ENCODE data around the gene ELN.

Gene ELN

GRCh38 chr7:74057216-74057925 lies 29.4 kb downstream of the ELN start:
- H4K20me1 ChIP-seq = peaks cover 0 to 29% (median 0%) of the 10 kb centered on the region in 11 experiments; a peak in 3 of 22 replicates
- H3K4me3 ChIP-seq = no peak overlapping the region
- H3K9me3 ChIP-seq (replicated peaks in 1 of 11) = no peaks in the 10 kb centered on the region
- H3K27me3 ChIP-seq = no peaks in the 10 kb centered on the region
- peak overlapping the region in 9 of 11 experiments; percentile 8 to 74 (median 41); a peak in 14 of 22 replicates for H3K4me2 ChIP-seq
- H3K4me1 ChIP-seq = peaks cover 4 to 27% (median 19%) of the 10 kb centered on the region in 10 experiments
- H3K36me3 ChIP-seq = no peaks in the 10 kb centered on the region
- no peak overlapping the region for H3K9ac ChIP-seq
- H3K27ac ChIP-seq = 0 out of 22 replicates have a peak overlapping the region, but pooled peaks of 1 of the 11 experiments have one; percentile 24
- no peak for TF ChIP-seq Cebpa-rat (IDR thresholded peaks at IDR 0.05)

- H3K36me3 ChIP-seq = no peaks in the 10 kb centered on the region
- H4K20me1 ChIP-seq = peaks cover 0 to 29% (median 0%) of the 10 kb centered on the region in 11 experiments; a peak in 3 of 22 replicates
- H3K4me2 ChIP-seq = peak overlapping the region in 8 of 11 experiments; percentile 11 to 74 (median 53); a peak in 14 of 22 replicates
- no peak for TF ChIP-seq Cebpa-rat (IDR thresholded peaks at IDR 0.05)
- H3K27me3 ChIP-seq = no peaks in the 10 kb centered on the region
- H3K4me1 ChIP-seq = peaks cover 1 to 33% (median 21%) of the 10 kb centered on the region in 10 experiments
- no peaks in the 10 kb centered on the region for H3K9me3 ChIP-seq (replicated peaks in 1 of 11)
- no peak overlapping the region for H3K4me3 ChIP-seq
- H3K9ac ChIP-seq = no peak overlapping the region
- 0 out of 22 replicates have a peak overlapping the region, but pooled peaks of 1 of the 11 experiments have one; percentile 24 for H3K27ac ChIP-seq
Observed at GRCh38 chr7:74057987-74058386, 30.0 kb downstream of the ELN start.

GRCh38 chr7:74058486-74058885 lies 30.5 kb downstream of the ELN start:
- Histone ChIP-seq H3K4me3 (no peak overlapping the region), H4K20me1 (peaks cover 0 to 29% (median 0%) of the 10 kb centered on the region in 11 experiments; a peak in 3 of 22 replicates), H3K4me1 (peaks cover 0 to 34% (median 20%) of the 10 kb centered on the region in 10 experiments; a peak in 18 of 20 replicates), H3K4me2 (peak overlapping the region in 1 of 11 experiments; percentile 74; a peak in 1 of 22 replicates), H3K27ac (no peak overlapping the region), H3K9ac (no peak overlapping the region), H3K27me3 (no peaks in the 10 kb centered on the region), H3K9me3 (replicated peaks in 1 of 11) (no peaks in the 10 kb centered on the region), H3K36me3 (no peaks in the 10 kb centered on the region)
- TF ChIP-seq Cebpa-rat (IDR thresholded peaks at IDR 0.05) = no peak

GRCh38 chr7:74059037-74059436 lies 31.1 kb downstream of the ELN start:
- no peak overlapping the region for H3K9ac ChIP-seq
- H3K27me3 ChIP-seq = no peaks in the 10 kb centered on the region
- H3K36me3 ChIP-seq = no peaks in the 10 kb centered on the region
- H3K4me3 ChIP-seq = no peak overlapping the region
- H3K4me1 ChIP-seq = peaks cover 0 to 34% (median 20%) of the 10 kb centered on the region in 10 experiments; a peak in 18 of 20 replicates
- no peak overlapping the region for H3K4me2 ChIP-seq
- H3K9me3 ChIP-seq (replicated peaks in 1 of 11) = no peaks in the 10 kb centered on the region
- no peak overlapping the region for H3K27ac ChIP-seq
- TF ChIP-seq Cebpa-rat (IDR thresholded peaks at IDR 0.05) = no peak
- peaks cover 0 to 29% (median 0%) of the 10 kb centered on the region in 11 experiments; a peak in 3 of 22 replicates for H4K20me1 ChIP-seq

GRCh38 chr7:74059681-74060588 lies 32.0 kb downstream of the ELN start:
- Histone ChIP-seq H3K9ac (no peak overlapping the region), H3K4me3 (no peak overlapping the region), H3K4me2 (peak overlapping the region in 1 of 11 experiments; percentile 3; a peak in 1 of 22 replicates), H3K36me3 (no peaks in the 10 kb centered on the region), H3K27ac (no peak overlapping the region), H3K27me3 (no peaks in the 10 kb centered on the region), H4K20me1 (peaks cover 0 to 29% (median 0%) of the 10 kb centered on the region in 11 experiments; a peak in 3 of 22 replicates), H3K4me1 (peaks cover 0 to 34% (median 20%) of the 10 kb centered on the region in 10 experiments; a peak in 18 of 20 replicates), H3K9me3 (replicated peaks in 1 of 11) (no peaks in the 10 kb centered on the region)
- TF ChIP-seq Cebpa-rat (IDR thresholded peaks at IDR 0.05) = no peak

GRCh38 chr7:74061840-74062539 lies 34.0 kb downstream of the ELN start:
- H3K9ac ChIP-seq = peak overlapping the region in 6 of 11 experiments; percentile 5 to 63 (median 34); a peak in 7 of 22 replicates
- H3K4me2 ChIP-seq = peak overlapping the region in 8 of 11 experiments; percentile 11 to 55 (median 30); a peak in 10 of 22 replicates
- no peaks in the 10 kb centered on the region for H3K36me3 ChIP-seq
- no peak for TF ChIP-seq Cebpa-rat (IDR thresholded peaks at IDR 0.05)
- H3K4me3 ChIP-seq = no peak overlapping the region
- peak overlapping the region in 10 of 11 experiments; percentile 14 to 80 (median 51); a peak in 13 of 22 replicates for H3K27ac ChIP-seq
- H3K4me1 ChIP-seq = peaks cover 0 to 31% (median 20%) of the 10 kb centered on the region in 10 experiments; a peak in 18 of 20 replicates
- H3K9me3 ChIP-seq (replicated peaks in 1 of 11) = no peaks in the 10 kb centered on the region
- H3K27me3 ChIP-seq = no peaks in the 10 kb centered on the region
- H4K20me1 ChIP-seq = peaks cover 0 to 24% (median 0%) of the 10 kb centered on the region in 11 experiments; a peak in 2 of 22 replicates

- H3K4me2 ChIP-seq = no peak overlapping the region
- H4K20me1 ChIP-seq = peaks cover 0 to 17% (median 0%) of the 10 kb centered on the region in 11 experiments; a peak in 1 of 22 replicates
- H3K4me3 ChIP-seq = no peak overlapping the region
- H3K27ac ChIP-seq = no peak overlapping the region
- no peak overlapping the region for H3K9ac ChIP-seq
- no peaks in the 10 kb centered on the region for H3K36me3 ChIP-seq
- TF ChIP-seq Cebpa-rat (IDR thresholded peaks at IDR 0.05) = no peak
- peaks cover 3 to 18% (median 14%) of the 10 kb centered on the region in 10 experiments; a peak in 17 of 20 replicates for H3K4me1 ChIP-seq
- H3K9me3 ChIP-seq (replicated peaks in 1 of 11) = no peaks in the 10 kb centered on the region
- no peaks in the 10 kb centered on the region for H3K27me3 ChIP-seq
Observed at GRCh38 chr7:74063223-74063641, 35.3 kb downstream of the ELN start.

GRCh38 chr7:74063646-74064045 lies 35.7 kb downstream of the ELN start:
- H3K9ac ChIP-seq = no peak overlapping the region
- no peaks in the 10 kb centered on the region for H3K27me3 ChIP-seq
- H3K36me3 ChIP-seq = no peaks in the 10 kb centered on the region
- H3K4me2 ChIP-seq = no peak overlapping the region
- H4K20me1 ChIP-seq = peaks cover 0 to 17% (median 0%) of the 10 kb centered on the region in 11 experiments; a peak in 1 of 22 replicates
- H3K4me1 ChIP-seq = peaks cover 6 to 20% (median 15%) of the 10 kb centered on the region in 10 experiments; a peak in 17 of 20 replicates
- H3K27ac ChIP-seq = no peak overlapping the region
- no peak overlapping the region for H3K4me3 ChIP-seq
- H3K9me3 ChIP-seq (replicated peaks in 1 of 11) = no peaks in the 10 kb centered on the region
- TF ChIP-seq Cebpa-rat (IDR thresholded peaks at IDR 0.05) = no peak
